H9 (cell line): ENCODE data around the gene POTEM. TPM values are rescaled to one million over a fixed set of nuclear protein-coding genes. Genes with fewer than 3 reads are reported as not detected.
"Not testable (repeated sequence)": the region's sequence is repeated elsewhere in the genome, so short reads cannot be mapped to it uniquely, and the experiment has no call there.

Experiments
- DNase-seq: peaks from one replicate; pipeline ENCODE4 v3.0.0-alpha.2; 2017
- H2AFZ ChIP-seq: one replicate; pipeline ENCODE4 v1.6.1; 2013; ENCODE audit warnings: mild to moderate bottlenecking, low read length, control low read depth, moderate library complexity
- H2AK5ac ChIP-seq: 2 replicates; pipeline ENCODE4 v1.6.1; 2013; ENCODE audit warnings: low read length, control low read depth, mixed read lengths; ENCODE audit not compliant: insufficient read length
- H2BK120ac ChIP-seq: one replicate; pipeline ENCODE4 v1.6.1; 2013; ENCODE audit warnings: low read depth, mild to moderate bottlenecking, low read length, control low read depth, inconsistent platforms; ENCODE audit not compliant: poor library complexity, severe bottlenecking
- H2BK12ac ChIP-seq: 2 replicates; pipeline ENCODE4 v1.6.1; 2013; ENCODE audit warnings: low read length, control low read depth, mixed read lengths, low read depth; ENCODE audit not compliant: insufficient read length
- H2BK15ac ChIP-seq: 2 replicates; pipeline ENCODE4 v1.6.1; 2013; ENCODE audit warnings: low read depth, low read length, control low read depth
- H2BK20ac ChIP-seq: one replicate; pipeline ENCODE4 v1.6.1; 2013; ENCODE audit warnings: low read depth, mild to moderate bottlenecking, low read length, control low read depth, inconsistent platforms; ENCODE audit not compliant: poor library complexity, severe bottlenecking
- H2BK5ac ChIP-seq: 2 replicates; pipeline ENCODE4 v1.6.1; 2013; ENCODE audit warnings: low read length, control low read depth, mixed read lengths; ENCODE audit not compliant: insufficient read length
- H3K14ac ChIP-seq: 2 replicates; pipeline ENCODE4 v1.6.1; 2013; ENCODE audit warnings: low read length, control low read depth; ENCODE audit not compliant: insufficient read depth
- H3K18ac ChIP-seq: 2 replicates; pipeline ENCODE4 v1.6.1; 2013; ENCODE audit warnings: low read depth, mild to moderate bottlenecking, mixed read lengths, low read length, control low read depth; ENCODE audit not compliant: insufficient read length
- H3K23ac ChIP-seq: 2 replicates; pipeline ENCODE4 v1.6.1; 2013; ENCODE audit warnings: low read length, control low read depth, mixed read lengths, low read depth; ENCODE audit not compliant: insufficient read length
- H3K23me2 ChIP-seq: 2 replicates; pipeline ENCODE4 v1.6.1; 2013; ENCODE audit warnings: low read depth, mild to moderate bottlenecking, mixed read lengths, low read length, control low read depth; ENCODE audit not compliant: insufficient read length, poor library complexity, severe bottlenecking
- H3K27ac ChIP-seq: 2 replicates; pipeline ENCODE4 v1.5.1; 2013; ENCODE audit warnings: low read length, control low read depth, mixed read lengths, low read depth; ENCODE audit not compliant: insufficient read length
- H3K27me3 ChIP-seq: 2 replicates; pipeline ENCODE4 v1.6.1; 2013; ENCODE audit warnings: low read length, control low read depth, inconsistent platforms; ENCODE audit not compliant: insufficient read depth
- H3K4ac ChIP-seq: 2 replicates; pipeline ENCODE4 v1.6.1; 2013; ENCODE audit warnings: low read depth, mild to moderate bottlenecking, control low read depth, inconsistent platforms, low read length, moderate library complexity
- H3K4me1 ChIP-seq: 2 replicates; pipeline ENCODE4 v1.6.1; 2013; ENCODE audit warnings: low read length, control low read depth, inconsistent platforms; ENCODE audit not compliant: insufficient read depth
- H3K4me2 ChIP-seq: 2 replicates; pipeline ENCODE4 v1.6.1; 2013; ENCODE audit warnings: low read length, control low read depth, mixed read lengths; ENCODE audit not compliant: insufficient read length, insufficient read depth
- H3K56ac ChIP-seq: 2 replicates; pipeline ENCODE4 v1.6.1; 2013; ENCODE audit warnings: low read depth, mild to moderate bottlenecking, mixed read lengths, low read length, control low read depth; ENCODE audit not compliant: insufficient read length
- H3K79me1 ChIP-seq: 2 replicates; pipeline ENCODE4 v1.6.1; 2013; ENCODE audit warnings: low read depth, mild to moderate bottlenecking, moderate library complexity, low read length, control low read depth, inconsistent platforms; ENCODE audit not compliant: insufficient read depth, poor library complexity, severe bottlenecking
- H3K79me2 ChIP-seq: 2 replicates; pipeline ENCODE4 v1.6.1; 2013; ENCODE audit warnings: low read length, control low read depth, inconsistent platforms; ENCODE audit not compliant: insufficient read depth
- H3K9ac ChIP-seq: 2 replicates; pipeline ENCODE4 v1.6.1; 2013; ENCODE audit warnings: low read length, control low read depth, mixed read lengths; ENCODE audit not compliant: insufficient read length; ENCODE audit errors: extremely low read depth
- H3K9me3 ChIP-seq: one replicate; pipeline ENCODE4 v1.6.1; 2013; ENCODE audit warnings: low read depth, low read length, inconsistent platforms; ENCODE audit not compliant: control insufficient read depth
- H3T11ph ChIP-seq: one replicate; pipeline ENCODE4 v1.6.1; 2013; ENCODE audit warnings: mild to moderate bottlenecking, low read length, control low read depth, inconsistent platforms
- H4K20me1 ChIP-seq: one replicate; pipeline ENCODE4 v1.6.1; 2013; ENCODE audit not compliant: control insufficient read depth, insufficient read length, insufficient read depth
- H4K5ac ChIP-seq: 2 replicates; pipeline ENCODE4 v1.6.1; 2013; ENCODE audit warnings: low read depth, mild to moderate bottlenecking, mixed read lengths, low read length, control low read depth; ENCODE audit not compliant: insufficient read length
- H4K8ac ChIP-seq: replicated peaks from 2 replicates; pipeline ENCODE4 v1.6.1; 2013; ENCODE audit warnings: low read length, control low read depth, mixed read lengths, low read depth; ENCODE audit not compliant: insufficient read length
- H4K91ac ChIP-seq: 2 replicates; pipeline ENCODE4 v1.6.1; 2013; ENCODE audit warnings: low read depth, mild to moderate bottlenecking, moderate library complexity, mixed read lengths, low read length, control low read depth; ENCODE audit not compliant: insufficient read length
- H3K27ac Mint-ChIP-seq, 3 experiments: 2 replicates in 2 of 3; 3 replicates in 1 of 3; pipeline ENCODE4 v1.8.0; 2020 to 2021; ENCODE audit warnings: mixed read lengths in 3 of 3, mild to moderate bottlenecking in 1 of 3, moderate library complexity in 1 of 3
- H3K27me3 Mint-ChIP-seq: 2 replicates; pipeline ENCODE4 v1.8.0; 2021; ENCODE audit warnings: low read depth, mild to moderate bottlenecking, moderate library complexity, mixed read lengths
- H3K36me3 Mint-ChIP-seq, 3 experiments: 2 replicates in 2 of 3; 3 replicates in 1 of 3; pipeline ENCODE4 v1.8.0; 2020 to 2021; ENCODE audit warnings: low read depth in 3 of 3, mixed read lengths in 3 of 3; ENCODE audit not compliant: insufficient read depth in 1 of 3
- H3K4me1 Mint-ChIP-seq, 2 experiments: 2 replicates each; pipeline ENCODE4 v1.8.0; 2020; ENCODE audit warnings: mixed read lengths in 2 of 2
- H3K4me3 Mint-ChIP-seq, 2 experiments: 2 replicates in 1 of 2; 3 replicates in 1 of 2; pipeline ENCODE4 v1.8.0; 2020 to 2021; ENCODE audit warnings: mild to moderate bottlenecking in 2 of 2, mixed read lengths in 2 of 2, moderate library complexity in 1 of 2
- H3K9me3 Mint-ChIP-seq, 2 experiments: 2 replicates in 1 of 2; 3 replicates in 1 of 2; pipeline ENCODE4 v1.8.0; 2020; ENCODE audit warnings: mild to moderate bottlenecking in 2 of 2, mixed read lengths in 2 of 2, moderate library complexity in 1 of 2
- WGBS: extraction: QIAGEN DNeasy Blood & Tissue Kit; methylation state at CpG from one replicate; pipeline ENCODE4 v1.1.7; 2013; ENCODE audit warnings: missing lambda C conversion rate, low lambda C conversion rate, mixed read lengths; ENCODE audit not compliant: insufficient read length; ENCODE audit errors: extremely low coverage; 5-methylcytosine and 5-hydroxymethylcytosine counted together
- total RNA-seq: library from RNA; stranded (reverse); gene quantifications from 2 replicates; pipeline ENCODE4 v1.2.1, GENCODE V29; 2021

The POTEM gene
- total RNA-seq, 1 experiment from 2014 or later = not detected

DNA sequence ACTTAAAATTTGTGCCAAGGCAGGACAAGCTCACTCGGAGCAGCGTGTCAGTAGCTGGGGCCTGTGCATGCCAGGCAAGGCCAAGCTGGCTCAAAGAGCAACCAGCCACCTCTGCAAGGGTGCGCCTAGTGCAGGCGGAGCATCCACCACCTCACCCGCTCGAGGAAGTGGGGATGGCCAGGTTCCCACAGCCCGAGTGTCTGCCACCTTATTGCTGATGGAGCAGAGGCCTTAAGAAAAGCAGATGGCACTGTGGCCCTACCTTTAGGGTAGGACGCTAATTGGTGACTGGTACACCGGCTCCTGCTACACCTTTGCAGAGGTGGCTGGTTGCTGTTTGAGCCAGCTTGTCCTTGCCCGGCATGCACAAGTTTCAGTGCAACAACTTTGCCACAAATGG is 43.8 kb downstream of the POTEM start:
- no CpG with 5 or more reads among the region's 10 CpGs for WGBS
- not testable (repeated sequence) for H3K4me3 Mint-ChIP-seq, H2BK120ac ChIP-seq, H3K18ac ChIP-seq, H3K4me1 Mint-ChIP-seq, H3K9ac ChIP-seq, H3K9me3 Mint-ChIP-seq, H2BK20ac ChIP-seq, H3K27me3 Mint-ChIP-seq, H3K4ac ChIP-seq, H3K27me3 ChIP-seq, H3K4me2 ChIP-seq, H3K27ac Mint-ChIP-seq, H2AFZ ChIP-seq, H2BK15ac ChIP-seq, H2BK5ac ChIP-seq, H4K20me1 ChIP-seq, H3K79me1 ChIP-seq, H3T11ph ChIP-seq, H3K4me1 ChIP-seq, H3K23ac ChIP-seq, H4K91ac ChIP-seq, H4K5ac ChIP-seq, H2AK5ac ChIP-seq, H4K8ac ChIP-seq, H3K36me3 Mint-ChIP-seq, H3K56ac ChIP-seq, H2BK12ac ChIP-seq, H3K9me3 ChIP-seq, H3K79me2 ChIP-seq, H3K14ac ChIP-seq, H3K23me2 ChIP-seq, DNase-seq, H3K27ac ChIP-seq

DNA sequence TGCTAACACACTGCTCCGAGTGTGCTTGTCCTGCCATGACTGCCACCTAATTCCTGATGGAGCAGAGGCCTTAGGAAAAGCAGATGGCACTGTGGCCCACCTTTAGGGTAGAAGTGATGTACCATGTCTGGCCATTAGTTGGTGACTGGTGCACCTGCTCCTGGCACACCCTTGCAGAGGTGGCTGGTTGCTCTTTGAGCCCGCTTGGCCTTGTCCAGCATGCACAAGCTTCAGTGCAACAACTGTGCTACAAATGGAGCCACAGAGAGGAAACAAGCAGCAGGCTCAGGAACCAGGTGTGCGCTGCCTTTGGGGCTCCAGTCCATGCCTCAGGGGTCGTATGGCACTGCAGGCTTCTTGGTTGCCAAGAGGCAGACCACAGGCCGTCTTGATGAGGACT is 44.5 kb downstream of the POTEM start:
- not testable (repeated sequence) for H2BK12ac ChIP-seq, H2BK120ac ChIP-seq, H3K23ac ChIP-seq, DNase-seq, H2BK15ac ChIP-seq, H3K4me2 ChIP-seq, H2AK5ac ChIP-seq, H3K27me3 ChIP-seq, H3K9ac ChIP-seq, H4K91ac ChIP-seq, H3K23me2 ChIP-seq, H3K18ac ChIP-seq, H3K9me3 ChIP-seq, H2AFZ ChIP-seq, H3K79me2 ChIP-seq, H3K4me3 Mint-ChIP-seq, H3K14ac ChIP-seq, H3K56ac ChIP-seq, H4K5ac ChIP-seq, H3K36me3 Mint-ChIP-seq, H4K20me1 ChIP-seq, H3K4me1 Mint-ChIP-seq, H3T11ph ChIP-seq, H3K27ac ChIP-seq, H3K27me3 Mint-ChIP-seq, H2BK20ac ChIP-seq, H3K9me3 Mint-ChIP-seq, H3K4me1 ChIP-seq, H2BK5ac ChIP-seq, H3K27ac Mint-ChIP-seq, H3K79me1 ChIP-seq, H3K4ac ChIP-seq, H4K8ac ChIP-seq
- WGBS = no CpG with 5 or more reads among the region's 5 CpGs
